OCI-LY7 (cell line): Measurements from ENCODE around the gene SMAD6. TPM values are rescaled to one million over a fixed set of nuclear protein-coding genes. Genes with fewer than 3 reads are reported as not detected.
A peak's percentile ranks its signal among the peaks of the same experiment; 100 is the strongest.

Experiments used
- BruUV-seq: library from RNA; stranded (reverse); fragments of 400-500 nt; replicated peaks from 2 replicates; lab custom pipeline; 2021; lab: Mats Ljungman, UMichigan
- CTCF ChIA-PET: fragments of 300-600 bp; sonication (Branson Sonifier 250); formaldehyde crosslinking; loops from one replicate; lab custom pipeline; 2022; ENCODE audit warnings: antibody characterized with exemption; ENCODE audit not compliant: unreplicated experiment; lab: Charles Lee
- POLR2A ChIA-PET: fragments of 300-600 bp; sonication (Branson Sonifier 250); formaldehyde crosslinking; loops from one replicate; lab custom pipeline; 2022; ENCODE audit warnings: antibody characterized with exemption; lab: Charles Lee
- DNase-seq: peaks from one replicate; pipeline ENCODE4 v3.0.0-alpha.2; 2015; ENCODE audit warnings: low spot score
- H2AFZ ChIP-seq: fragments of 200-600 bp; sonication (generic), shearing (Covaris generic); 2 replicates; pipeline ENCODE4 v1.6.1; 2014; ENCODE audit warnings: mild to moderate bottlenecking, antibody characterized with exemption, low read length, moderate library complexity
- H3K27ac ChIP-seq: fragments of 200-600 bp; sonication (generic); 2 replicates; pipeline ENCODE4 v1.5.1; 2014; ENCODE audit warnings: mixed run types, low read depth, mild to moderate bottlenecking, moderate library complexity, low read length, inconsistent platforms; ENCODE audit not compliant: poor library complexity, severe bottlenecking
- H3K36me3 ChIP-seq: fragments of 200-600 bp; sonication (generic); 2 replicates; pipeline ENCODE4 v1.6.1; 2014; ENCODE audit warnings: mild to moderate bottlenecking, antibody characterized with exemption, low read length, moderate library complexity, mixed read lengths; ENCODE audit not compliant: insufficient read depth
- H3K4me1 ChIP-seq: fragments of 200-600 bp; sonication (generic); 2 replicates; pipeline ENCODE4 v1.5.1; 2014; ENCODE audit warnings: mild to moderate bottlenecking, low read length; ENCODE audit not compliant: insufficient read depth, poor library complexity, severe bottlenecking
- H3K4me2 ChIP-seq: fragments of 200-600 bp; sonication (generic); 2 replicates; pipeline ENCODE4 v1.6.1; 2014; ENCODE audit warnings: mild to moderate bottlenecking, low read length
- H3K4me3 ChIP-seq: fragments of 200-600 bp; sonication (generic); 2 replicates; pipeline ENCODE4 v1.5.1; 2014; ENCODE audit warnings: mild to moderate bottlenecking, low read depth, low read length; ENCODE audit not compliant: poor library complexity, severe bottlenecking
- H3K79me2 ChIP-seq: fragments of 200-600 bp; sonication (generic); 2 replicates; pipeline ENCODE4 v1.6.1; 2016; ENCODE audit warnings: low read depth, mild to moderate bottlenecking, low read length, moderate library complexity, mixed read lengths; ENCODE audit not compliant: insufficient read depth
- H3K9me2 ChIP-seq: fragments of 200-600 bp; sonication (generic); 2 replicates; pipeline ENCODE4 v1.6.1; 2016; ENCODE audit warnings: mild to moderate bottlenecking, low read length, mixed read lengths; ENCODE audit not compliant: insufficient read depth
- H3K9me3 ChIP-seq: fragments of 200-600 bp; sonication (generic); 2 replicates; pipeline ENCODE4 v1.6.1; 2014; ENCODE audit warnings: mild to moderate bottlenecking, mixed run types, low read length, mixed read lengths
- H4K20me1 ChIP-seq: fragments of 200-600 bp; sonication (generic); 2 replicates; pipeline ENCODE4 v1.6.1; 2014; ENCODE audit warnings: mild to moderate bottlenecking, antibody characterized with exemption, low read length, moderate library complexity, mixed read lengths; ENCODE audit not compliant: insufficient read depth
- CTCF ChIP-seq: fragments of 200-600 bp; sonication (generic); conservative IDR thresholded peaks from 2 replicates; pipeline ENCODE4 v1.5.1; 2014; ENCODE audit warnings: mild to moderate bottlenecking, antibody characterized with exemption, low read length, moderate library complexity, mixed read lengths
- EZH2phosphoT487 ChIP-seq: fragments of 200-600 bp; sonication (generic); IDR thresholded peaks from 2 replicates; pipeline ENCODE4 v1.6.1; 2018; ENCODE audit warnings: low read depth, borderline replicate concordance, mild to moderate bottlenecking, mixed run types, antibody characterized with exemption, low read length, moderate library complexity, mixed read lengths
- intact Hi-C: fragments of 100-400 bp; cut with micrococcal nuclease; formaldehyde crosslinking; loops from one replicate; pipeline ENCODE4 v1.10.0; 2022; ENCODE audit not compliant: unreplicated experiment
- total RNA-seq, 2 experiments: library from RNA; depleted of rRNA in 1 of 2; stranded (reverse); fragments of >200 nt in 1 of 2; shearing (Covaris generic) in 1 of 2; gene quantifications; 2 replicates each; pipeline ENCODE4 v1.2.3, GENCODE V29; 2014 to 2022

The SMAD6 gene
- total RNA-seq, 2 experiments from 2014 or later: 14.6 to 16.1 TPM

- BruUV-seq: no TSS peak
- Histone ChIP-seq H2AFZ (no peak overlapping the region), H3K4me2 (no peak overlapping the region), H3K36me3 (no peaks in the 10 kb centered on the region), H3K4me1 (peaks cover 54% of the 10 kb centered on the region), H3K27ac (no peak overlapping the region), H3K4me3 (no peak overlapping the region), H4K20me1 (no peaks in the 10 kb centered on the region), H3K79me2 (no peaks in the 10 kb centered on the region), H3K9me2 (no peaks in the 10 kb centered on the region), H3K9me3 (no peaks in the 10 kb centered on the region)
- no peak for DNase-seq
- POLR2A ChIA-PET: interaction anchor here (1.3 kb wide), 1 partner anchor 27 kb away, joined by 3 read pairs; no protein-coding TSS in a partner anchor
- intact Hi-C loops: loop anchor here (10.0 kb wide), 2 partner anchors 203 to 377 kb away; partner anchors contain the start of genes RPL4 and ZWILCH
- TF ChIP-seq CTCF (no peak), EZH2phosphoT487 (no peak)
- CTCF ChIA-PET: interaction anchor here (1.4 kb wide), 1 partner anchor 144 kb away, joined by 3 read pairs; no protein-coding TSS in a partner anchor
Observed at GRCh38 chr15:66707310-66708082, 5.5 kb downstream of the SMAD6 start.

DNA sequence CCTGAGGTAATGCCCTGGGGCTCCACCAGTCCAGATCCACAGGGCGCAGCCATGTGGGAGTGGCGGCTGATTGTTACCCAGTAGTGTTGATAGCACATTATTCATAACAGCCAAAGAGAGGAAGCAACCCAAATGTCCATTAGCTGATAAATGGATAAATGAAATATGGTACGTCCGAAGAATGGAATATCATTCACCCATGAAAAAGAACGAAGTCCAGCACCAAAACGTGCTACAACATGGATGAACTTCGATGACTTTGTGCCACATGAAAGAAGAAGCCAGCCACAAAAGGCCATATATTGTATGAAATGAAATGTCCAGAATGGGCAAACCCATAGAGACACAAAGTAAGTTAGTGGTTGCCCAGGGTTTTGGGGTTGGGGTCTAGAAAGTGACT is 6.4 kb downstream of the SMAD6 start:
- BruUV-seq: no TSS peak
- Histone ChIP-seq H2AFZ (no peak overlapping the region), H4K20me1 (no peaks in the 10 kb centered on the region), H3K79me2 (no peaks in the 10 kb centered on the region), H3K27ac (no peak overlapping the region), H3K4me2 (no peak overlapping the region), H3K4me3 (no peak overlapping the region), H3K36me3 (no peaks in the 10 kb centered on the region), H3K9me3 (no peaks in the 10 kb centered on the region), H3K4me1 (peaks cover 56% of the 10 kb centered on the region), H3K9me2 (no peaks in the 10 kb centered on the region)
- TF ChIP-seq EZH2phosphoT487 (no peak), CTCF (no peak)
- no peak for DNase-seq
- intact Hi-C loops: loop anchor here (10.0 kb wide), 2 partner anchors 204 to 376 kb away; partner anchors contain the start of genes RPL4 and ZWILCH
- ChIA-PET POLR2A (no interaction called here), CTCF (interaction anchor here (1.4 kb wide), 1 partner anchor 143 kb away, joined by 3 read pairs; no protein-coding TSS in a partner anchor)

DNA sequence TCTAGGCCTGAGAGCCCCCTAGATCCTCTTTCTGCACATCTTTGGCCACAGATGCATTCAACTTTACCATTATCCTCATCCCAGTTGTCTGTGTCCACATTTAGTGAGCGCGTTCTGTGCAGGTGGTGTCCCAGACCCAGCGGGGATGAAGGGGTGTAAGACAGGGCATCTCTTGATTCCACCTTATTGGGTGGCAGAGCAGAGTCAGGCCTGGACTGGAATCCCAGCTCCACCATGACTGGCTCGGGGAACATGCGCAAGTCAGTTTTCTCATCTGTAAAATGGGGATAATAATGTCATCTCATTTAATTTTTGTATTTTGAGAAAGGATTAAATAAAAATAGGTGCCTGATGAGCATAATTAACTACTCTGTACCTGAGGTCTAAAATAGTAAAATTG is 7.8 kb downstream of the SMAD6 start:
- no peaks in the 10 kb centered on the region for H3K9me2 ChIP-seq
- H3K9me3 ChIP-seq: no peaks in the 10 kb centered on the region
- H3K27ac ChIP-seq: no peak overlapping the region
- no peak for DNase-seq
- BruUV-seq: no TSS peak
- no peak overlapping the region for H2AFZ ChIP-seq
- no peak overlapping the region for H3K4me3 ChIP-seq
- no peaks in the 10 kb centered on the region for H3K36me3 ChIP-seq
- POLR2A ChIA-PET: interaction anchor here (3.5 kb wide), 1 partner anchor 9 kb away, joined by 10 read pairs; no protein-coding TSS in a partner anchor
- H3K4me1 ChIP-seq: peaks cover 60% of the 10 kb centered on the region
- peak overlapping the region; percentile 47; the same call in 1 of the 2 replicates for H3K4me2 ChIP-seq
- no peaks in the 10 kb centered on the region for H4K20me1 ChIP-seq
- TF ChIP-seq EZH2phosphoT487 (no peak), CTCF (no peak)
- CTCF ChIA-PET: no interaction called here
- intact Hi-C loops: loop anchor here (10.0 kb wide), 2 partner anchors 205 to 375 kb away; partner anchors contain the start of genes RPL4 and ZWILCH
- 0 out of 2 replicates have a peak, but pooled peaks cover under 1% of the 10 kb centered on the region for H3K79me2 ChIP-seq
